PC-3 (cell line): Measurements from ENCODE around the gene CPLX1.

ENCODE experiments used
- EZH2 ChIP-seq: fragments of 300-600 bp; sonication (generic); IDR thresholded peaks from one replicate; pipeline ENCODE4 v1.6.1; 2017; ENCODE audit warnings: antibody characterized with exemption, mild to moderate bottlenecking, low read length; ENCODE audit not compliant: unreplicated experiment
- EZH2phosphoT487 ChIP-seq: fragments of 300-600 bp; sonication (generic); IDR thresholded peaks from 2 replicates; pipeline ENCODE4 v1.6.1; 2018; ENCODE audit warnings: mild to moderate bottlenecking, antibody characterized with exemption, low read length, borderline replicate concordance
- TF ChIP-seq, protein P1 (sequence below): fragments of 300-600 bp; sonication (generic); conservative IDR thresholded peaks from 2 replicates; pipeline ENCODE4 v1.5.1; 2017; ENCODE audit warnings: antibody characterized with exemption, low read depth, mild to moderate bottlenecking, low read length

DNA sequence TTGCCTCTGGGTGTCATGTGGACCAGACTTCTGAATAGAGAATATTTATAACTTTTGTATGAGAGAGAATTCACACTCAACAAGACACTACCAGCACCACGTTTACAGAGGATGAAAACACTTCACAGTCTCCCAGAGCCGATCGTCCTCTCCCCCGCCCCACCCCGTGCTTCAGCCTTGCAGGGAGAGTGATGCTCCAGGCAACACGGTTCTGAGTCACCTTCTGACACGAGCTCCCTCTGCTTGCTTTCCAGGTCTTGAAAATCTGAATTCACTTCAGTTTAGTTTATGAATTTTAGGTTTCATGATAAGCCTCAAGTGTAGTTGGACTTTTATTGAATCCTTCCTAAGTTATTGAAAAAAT lies 59.8 kb downstream of the CPLX1 start:
- TF ChIP-seq, protein P1, sequence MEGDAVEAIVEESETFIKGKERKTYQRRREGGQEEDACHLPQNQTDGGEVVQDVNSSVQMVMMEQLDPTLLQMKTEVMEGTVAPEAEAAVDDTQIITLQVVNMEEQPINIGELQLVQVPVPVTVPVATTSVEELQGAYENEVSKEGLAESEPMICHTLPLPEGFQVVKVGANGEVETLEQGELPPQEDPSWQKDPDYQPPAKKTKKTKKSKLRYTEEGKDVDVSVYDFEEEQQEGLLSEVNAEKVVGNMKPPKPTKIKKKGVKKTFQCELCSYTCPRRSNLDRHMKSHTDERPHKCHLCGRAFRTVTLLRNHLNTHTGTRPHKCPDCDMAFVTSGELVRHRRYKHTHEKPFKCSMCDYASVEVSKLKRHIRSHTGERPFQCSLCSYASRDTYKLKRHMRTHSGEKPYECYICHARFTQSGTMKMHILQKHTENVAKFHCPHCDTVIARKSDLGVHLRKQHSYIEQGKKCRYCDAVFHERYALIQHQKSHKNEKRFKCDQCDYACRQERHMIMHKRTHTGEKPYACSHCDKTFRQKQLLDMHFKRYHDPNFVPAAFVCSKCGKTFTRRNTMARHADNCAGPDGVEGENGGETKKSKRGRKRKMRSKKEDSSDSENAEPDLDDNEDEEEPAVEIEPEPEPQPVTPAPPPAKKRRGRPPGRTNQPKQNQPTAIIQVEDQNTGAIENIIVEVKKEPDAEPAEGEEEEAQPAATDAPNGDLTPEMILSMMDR: no peak
- TF ChIP-seq EZH2: no peak
- no peak for TF ChIP-seq EZH2phosphoT487
